Head of caudate nucleus (tissue), 42 donors: ENCODE results near the gene CDKN2AIPNL.
"Not testable (repeated sequence)": the region's sequence is repeated elsewhere in the genome, so short reads cannot be mapped to it uniquely, and the experiment has no call there.

Source experiments
- DNase-seq, 42 donors: peaks; one replicate each; pipeline versions ENCODE4 v3.0.0 to v3.0.0-alpha.2; 2020 to 2021; ENCODE audit warnings: mixed read lengths in 7 of 42
- intact Hi-C: fragments of 100-400 bp; cut with DNase I; formaldehyde crosslinking; loops from one replicate; pipeline ENCODE4 v1.15.0; 2022

The CDKN2AIPNL gene

GRCh38 chr5:134440201-134440755 is 28.6 kb upstream of the CDKN2AIPNL start:
- intact Hi-C loops = no loop called here
- DNase-seq = no peak

- peak in 38 of 42 donors; percentile 8 to 76 (median 48) for DNase-seq
- intact Hi-C loops = no loop called here
Observed at GRCh38 chr5:134439210-134439654, 27.6 kb upstream of the CDKN2AIPNL start.

GRCh38 chr5:134438721-134439123 is 27.0 kb upstream of the CDKN2AIPNL start:
- intact Hi-C loops = no loop called here
- DNase-seq = no peak

GRCh38 chr5:134437847-134438581 is 26.3 kb upstream of the CDKN2AIPNL start:
- intact Hi-C loops = no loop called here
- DNase-seq = peak in 11 of 42 donors; percentile 9 to 62 (median 30)

- DNase-seq = no peak
- intact Hi-C loops = no loop called here
Observed at GRCh38 chr5:134437340-134437846, 25.7 kb upstream of the CDKN2AIPNL start.

- peak; percentile 14 to 86 (median 52) for DNase-seq
- intact Hi-C loops = no loop called here
Observed at GRCh38 chr5:134436523-134437339, 25.1 kb upstream of the CDKN2AIPNL start.

GRCh38 chr5:134435560-134435959 is 23.9 kb upstream of the CDKN2AIPNL start:
- peak in 3 of 42 donors; percentile 11 to 46 (median 40) for DNase-seq
- intact Hi-C loops = no loop called here

GRCh38 chr5:134432677-134433359 is 21.1 kb upstream of the CDKN2AIPNL start:
- peak in 41 of 42 donors; percentile 17 to 91 (median 56) for DNase-seq
- intact Hi-C loops = no loop called here

- intact Hi-C loops = no loop called here
- DNase-seq = no peak
Observed at GRCh38 chr5:134432174-134432573, 20.5 kb upstream of the CDKN2AIPNL start.

GRCh38 chr5:134430001-134430569 is 18.4 kb upstream of the CDKN2AIPNL start:
- no peak for DNase-seq
- intact Hi-C loops = no loop called here

GRCh38 chr5:134427540-134428041 is 15.9 kb upstream of the CDKN2AIPNL start:
- intact Hi-C loops = no loop called here
- no peak for DNase-seq

- intact Hi-C loops = no loop called here
- DNase-seq = no peak
Observed at GRCh38 chr5:134426361-134426760, 14.7 kb upstream of the CDKN2AIPNL start.

GRCh38 chr5:134423376-134423775 is 11.7 kb upstream of the CDKN2AIPNL start:
- intact Hi-C loops = no loop called here
- no peak for DNase-seq

GRCh38 chr5:134422791-134423365 is 11.2 kb upstream of the CDKN2AIPNL start:
- no peak for DNase-seq
- intact Hi-C loops = no loop called here

GRCh38 chr5:134421038-134421437 is 9.4 kb upstream of the CDKN2AIPNL start:
- DNase-seq, intact Hi-C loops: not testable (repeated sequence)

GRCh38 chr5:134420343-134420742 is 8.7 kb upstream of the CDKN2AIPNL start:
- intact Hi-C loops = no loop called here
- DNase-seq = no peak

- intact Hi-C loops = no loop called here
- no peak for DNase-seq
Observed at GRCh38 chr5:134418958-134419357, 7.3 kb upstream of the CDKN2AIPNL start.

GRCh38 chr5:134417707-134418106 is 6.0 kb upstream of the CDKN2AIPNL start:
- intact Hi-C loops = no loop called here

More at GRCh38 chr5:134417707-134418106, 6.0 kb upstream of the CDKN2AIPNL start:
- no peak for DNase-seq
